GM06990 (cell line): ENCODE measurements around the gene RIMBP2.

Experiments used
- DNase-seq: peaks from one replicate; pipeline ENCODE4 v3.0.0-alpha.2; 2011; ENCODE audit not compliant: insufficient read length; ENCODE audit errors: extremely low read depth
- H3K27me3 ChIP-seq: replicated peaks from 2 replicates; pipeline ENCODE4 v1.6.0; 2011; ENCODE audit warnings: low read length; ENCODE audit not compliant: control insufficient read depth, insufficient read depth
- H3K36me3 ChIP-seq: 2 replicates; pipeline ENCODE4 v1.5.1; 2011; ENCODE audit warnings: low read length; ENCODE audit not compliant: control insufficient read depth, insufficient read depth
- H3K4me3 ChIP-seq: replicated peaks from 2 replicates; pipeline ENCODE4 v1.5.1; 2011; ENCODE audit warnings: low read depth, mild to moderate bottlenecking, control low read depth, low read length
- CTCF ChIP-seq: IDR thresholded peaks from 2 replicates; pipeline ENCODE4 v1.5.1; 2011; ENCODE audit warnings: low read length, control low read depth, mild to moderate bottlenecking, inconsistent platforms; ENCODE audit not compliant: insufficient read depth, poor library complexity, severe bottlenecking

Gene RIMBP2

GRCh38 chr12:130687190-130687589 lies 28.9 kb downstream of the RIMBP2 start:
- no peak overlapping the region for H3K4me3 ChIP-seq
- no peaks in the 10 kb centered on the region for H3K27me3 ChIP-seq
- no peaks in the 10 kb centered on the region for H3K36me3 ChIP-seq
- no peak for TF ChIP-seq CTCF
- no peak for DNase-seq

GRCh38 chr12:130686511-130686991 lies 29.5 kb downstream of the RIMBP2 start:
- Histone ChIP-seq H3K36me3 (no peaks in the 10 kb centered on the region), H3K4me3 (no peak overlapping the region), H3K27me3 (no peaks in the 10 kb centered on the region)
- TF ChIP-seq CTCF, result no peak
- no peak for DNase-seq

- DNase-seq, result no peak
- Histone ChIP-seq H3K4me3 (no peak overlapping the region), H3K36me3 (no peaks in the 10 kb centered on the region), H3K27me3 (no peaks in the 10 kb centered on the region)
- TF ChIP-seq CTCF, result no peak
Measured at GRCh38 chr12:130685850-130686249, 30.2 kb downstream of the RIMBP2 start.

GRCh38 chr12:130685250-130685787 lies 30.8 kb downstream of the RIMBP2 start:
- H3K36me3 ChIP-seq, result no peaks in the 10 kb centered on the region
- H3K27me3 ChIP-seq, result no peaks in the 10 kb centered on the region
- no peak for TF ChIP-seq CTCF
- DNase-seq, result no peak
- H3K4me3 ChIP-seq, result no peak overlapping the region

- H3K27me3 ChIP-seq, result no peaks in the 10 kb centered on the region
- DNase-seq, result no peak
- no peaks in the 10 kb centered on the region for H3K36me3 ChIP-seq
- TF ChIP-seq CTCF, result no peak
- no peak overlapping the region for H3K4me3 ChIP-seq
Measured at GRCh38 chr12:130683811-130684210, 32.3 kb downstream of the RIMBP2 start.

GRCh38 chr12:130683080-130683479 lies 33.0 kb downstream of the RIMBP2 start:
- H3K4me3 ChIP-seq, result no peak overlapping the region
- TF ChIP-seq CTCF, result no peak
- DNase-seq, result no peak
- H3K36me3 ChIP-seq, result no peaks in the 10 kb centered on the region
- H3K27me3 ChIP-seq, result no peaks in the 10 kb centered on the region
